Sigmoid colon (tissue), 4 donors: ENCODE data around the gene CACNA1C.

ENCODE experiments used
- CTCF ChIP-seq, 4 experiments: fragments of 450-650 bp in 3 of 4; fragments of 200-600 bp in 1 of 4; IDR thresholded peaks; one replicate each; pipeline ENCODE4 v1.5.1; 2016 to 2019; ENCODE audit warnings: antibody characterized with exemption in 4 of 4, mild to moderate bottlenecking in 3 of 4, moderate library complexity in 2 of 4
- EP300 ChIP-seq, 4 donors: sonication (generic); formaldehyde crosslinking; IDR thresholded peaks; one replicate each; pipeline ENCODE4 v1.6.1; 2017; ENCODE audit warnings: antibody characterized with exemption in 4 of 4
- POLR2A ChIP-seq, 2 donors: fragments of 450-650 bp; IDR thresholded peaks; one replicate each; pipeline ENCODE4 v1.6.1; 2016; ENCODE audit warnings: antibody characterized with exemption in 2 of 2, mild to moderate bottlenecking in 2 of 2, moderate library complexity in 2 of 2

DNA sequence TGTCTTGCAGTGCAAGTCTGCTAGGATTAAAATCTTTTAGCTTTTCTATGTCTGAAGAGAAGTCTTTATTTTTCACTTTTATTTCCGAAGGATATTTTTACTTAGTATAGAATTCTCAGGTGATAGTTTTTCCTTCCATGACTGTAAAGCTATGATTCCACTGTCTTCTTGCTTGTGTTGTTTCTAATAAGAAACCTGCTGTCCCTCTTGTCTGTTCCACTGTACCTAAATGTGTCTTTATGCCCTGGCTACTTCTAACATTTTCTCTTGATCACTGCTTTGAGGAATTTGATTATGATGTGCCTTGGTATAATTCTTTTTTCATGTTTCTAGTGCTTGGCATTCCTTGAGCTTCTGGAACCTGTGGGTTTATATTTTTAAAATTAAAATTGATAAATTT, 228.7 kb downstream of the CACNA1C start:
- no peak for TF ChIP-seq CTCF (IDR thresholded peaks at IDR 0.05)
- no peak for TF ChIP-seq POLR2A (IDR thresholded peaks at IDR 0.05)
- TF ChIP-seq EP300 (IDR thresholded peaks at IDR 0.05), result no peak
